Body of pancreas (tissue), 4 donors: Measurements from ENCODE around the gene SSBP1.

Source experiments
- POLR2A ChIP-seq, 3 donors: fragments of 450-650 bp; IDR thresholded peaks; one replicate each; pipeline ENCODE4 v1.6.1; 2016; ENCODE audit warnings: antibody characterized with exemption in 3 of 3, mild to moderate bottlenecking in 2 of 3
- TF ChIP-seq, protein P1 (sequence below), 7 experiments: fragments of 450-650 bp in 4 of 7; fragments of 200-600 bp in 3 of 7; sonication (generic) in 3 of 7; IDR thresholded peaks; one replicate each; pipeline ENCODE4 v1.5.1; 2016 to 2019; ENCODE audit warnings: antibody characterized with exemption in 7 of 7

GRCh38 chr7:141788296-141788695, 50.1 kb downstream of the SSBP1 start:
- no peak for TF ChIP-seq POLR2A (IDR thresholded peaks at IDR 0.05)
- TF ChIP-seq, protein P1, sequence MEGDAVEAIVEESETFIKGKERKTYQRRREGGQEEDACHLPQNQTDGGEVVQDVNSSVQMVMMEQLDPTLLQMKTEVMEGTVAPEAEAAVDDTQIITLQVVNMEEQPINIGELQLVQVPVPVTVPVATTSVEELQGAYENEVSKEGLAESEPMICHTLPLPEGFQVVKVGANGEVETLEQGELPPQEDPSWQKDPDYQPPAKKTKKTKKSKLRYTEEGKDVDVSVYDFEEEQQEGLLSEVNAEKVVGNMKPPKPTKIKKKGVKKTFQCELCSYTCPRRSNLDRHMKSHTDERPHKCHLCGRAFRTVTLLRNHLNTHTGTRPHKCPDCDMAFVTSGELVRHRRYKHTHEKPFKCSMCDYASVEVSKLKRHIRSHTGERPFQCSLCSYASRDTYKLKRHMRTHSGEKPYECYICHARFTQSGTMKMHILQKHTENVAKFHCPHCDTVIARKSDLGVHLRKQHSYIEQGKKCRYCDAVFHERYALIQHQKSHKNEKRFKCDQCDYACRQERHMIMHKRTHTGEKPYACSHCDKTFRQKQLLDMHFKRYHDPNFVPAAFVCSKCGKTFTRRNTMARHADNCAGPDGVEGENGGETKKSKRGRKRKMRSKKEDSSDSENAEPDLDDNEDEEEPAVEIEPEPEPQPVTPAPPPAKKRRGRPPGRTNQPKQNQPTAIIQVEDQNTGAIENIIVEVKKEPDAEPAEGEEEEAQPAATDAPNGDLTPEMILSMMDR (IDR thresholded peaks at IDR 0.05): no peak
